H9 (cell line): ENCODE results near the gene RAD17. TPM values are rescaled to one million over a fixed set of nuclear protein-coding genes. Genes with fewer than 3 reads are reported as not detected.

Experiments used
- DNase-seq: peaks from one replicate; pipeline ENCODE4 v3.0.0-alpha.2; 2017
- H2AFZ ChIP-seq: one replicate; pipeline ENCODE4 v1.6.1; 2013; ENCODE audit warnings: mild to moderate bottlenecking, low read length, control low read depth, moderate library complexity
- H2AK5ac ChIP-seq: 2 replicates; pipeline ENCODE4 v1.6.1; 2013; ENCODE audit warnings: low read length, control low read depth, mixed read lengths; ENCODE audit not compliant: insufficient read length
- H2BK120ac ChIP-seq: one replicate; pipeline ENCODE4 v1.6.1; 2013; ENCODE audit warnings: low read depth, mild to moderate bottlenecking, low read length, control low read depth, inconsistent platforms; ENCODE audit not compliant: poor library complexity, severe bottlenecking
- H2BK12ac ChIP-seq: 2 replicates; pipeline ENCODE4 v1.6.1; 2013; ENCODE audit warnings: low read length, control low read depth, mixed read lengths, low read depth; ENCODE audit not compliant: insufficient read length
- H2BK15ac ChIP-seq: 2 replicates; pipeline ENCODE4 v1.6.1; 2013; ENCODE audit warnings: low read depth, low read length, control low read depth
- H2BK20ac ChIP-seq: one replicate; pipeline ENCODE4 v1.6.1; 2013; ENCODE audit warnings: low read depth, mild to moderate bottlenecking, low read length, control low read depth, inconsistent platforms; ENCODE audit not compliant: poor library complexity, severe bottlenecking
- H2BK5ac ChIP-seq: 2 replicates; pipeline ENCODE4 v1.6.1; 2013; ENCODE audit warnings: low read length, control low read depth, mixed read lengths; ENCODE audit not compliant: insufficient read length
- H3K14ac ChIP-seq: 2 replicates; pipeline ENCODE4 v1.6.1; 2013; ENCODE audit warnings: low read length, control low read depth; ENCODE audit not compliant: insufficient read depth
- H3K18ac ChIP-seq: 2 replicates; pipeline ENCODE4 v1.6.1; 2013; ENCODE audit warnings: low read depth, mild to moderate bottlenecking, mixed read lengths, low read length, control low read depth; ENCODE audit not compliant: insufficient read length
- H3K23ac ChIP-seq: 2 replicates; pipeline ENCODE4 v1.6.1; 2013; ENCODE audit warnings: low read length, control low read depth, mixed read lengths, low read depth; ENCODE audit not compliant: insufficient read length
- H3K23me2 ChIP-seq: 2 replicates; pipeline ENCODE4 v1.6.1; 2013; ENCODE audit warnings: low read depth, mild to moderate bottlenecking, mixed read lengths, low read length, control low read depth; ENCODE audit not compliant: insufficient read length, poor library complexity, severe bottlenecking
- H3K27ac ChIP-seq: 2 replicates; pipeline ENCODE4 v1.5.1; 2013; ENCODE audit warnings: low read length, control low read depth, mixed read lengths, low read depth; ENCODE audit not compliant: insufficient read length
- H3K27me3 ChIP-seq: 2 replicates; pipeline ENCODE4 v1.6.1; 2013; ENCODE audit warnings: low read length, control low read depth, inconsistent platforms; ENCODE audit not compliant: insufficient read depth
- H3K4ac ChIP-seq: 2 replicates; pipeline ENCODE4 v1.6.1; 2013; ENCODE audit warnings: low read depth, mild to moderate bottlenecking, control low read depth, inconsistent platforms, low read length, moderate library complexity
- H3K4me1 ChIP-seq: 2 replicates; pipeline ENCODE4 v1.6.1; 2013; ENCODE audit warnings: low read length, control low read depth, inconsistent platforms; ENCODE audit not compliant: insufficient read depth
- H3K4me2 ChIP-seq: 2 replicates; pipeline ENCODE4 v1.6.1; 2013; ENCODE audit warnings: low read length, control low read depth, mixed read lengths; ENCODE audit not compliant: insufficient read length, insufficient read depth
- H3K56ac ChIP-seq: 2 replicates; pipeline ENCODE4 v1.6.1; 2013; ENCODE audit warnings: low read depth, mild to moderate bottlenecking, mixed read lengths, low read length, control low read depth; ENCODE audit not compliant: insufficient read length
- H3K79me1 ChIP-seq: 2 replicates; pipeline ENCODE4 v1.6.1; 2013; ENCODE audit warnings: low read depth, mild to moderate bottlenecking, moderate library complexity, low read length, control low read depth, inconsistent platforms; ENCODE audit not compliant: insufficient read depth, poor library complexity, severe bottlenecking
- H3K79me2 ChIP-seq: 2 replicates; pipeline ENCODE4 v1.6.1; 2013; ENCODE audit warnings: low read length, control low read depth, inconsistent platforms; ENCODE audit not compliant: insufficient read depth
- H3K9ac ChIP-seq: 2 replicates; pipeline ENCODE4 v1.6.1; 2013; ENCODE audit warnings: low read length, control low read depth, mixed read lengths; ENCODE audit not compliant: insufficient read length; ENCODE audit errors: extremely low read depth
- H3K9me3 ChIP-seq: one replicate; pipeline ENCODE4 v1.6.1; 2013; ENCODE audit warnings: low read depth, low read length, inconsistent platforms; ENCODE audit not compliant: control insufficient read depth
- H3T11ph ChIP-seq: one replicate; pipeline ENCODE4 v1.6.1; 2013; ENCODE audit warnings: mild to moderate bottlenecking, low read length, control low read depth, inconsistent platforms
- H4K20me1 ChIP-seq: one replicate; pipeline ENCODE4 v1.6.1; 2013; ENCODE audit not compliant: control insufficient read depth, insufficient read length, insufficient read depth
- H4K5ac ChIP-seq: 2 replicates; pipeline ENCODE4 v1.6.1; 2013; ENCODE audit warnings: low read depth, mild to moderate bottlenecking, mixed read lengths, low read length, control low read depth; ENCODE audit not compliant: insufficient read length
- H4K8ac ChIP-seq: replicated peaks from 2 replicates; pipeline ENCODE4 v1.6.1; 2013; ENCODE audit warnings: low read length, control low read depth, mixed read lengths, low read depth; ENCODE audit not compliant: insufficient read length
- H4K91ac ChIP-seq: 2 replicates; pipeline ENCODE4 v1.6.1; 2013; ENCODE audit warnings: low read depth, mild to moderate bottlenecking, moderate library complexity, mixed read lengths, low read length, control low read depth; ENCODE audit not compliant: insufficient read length
- H3K27ac Mint-ChIP-seq, 3 experiments: 2 replicates in 2 of 3; 3 replicates in 1 of 3; pipeline ENCODE4 v1.8.0; 2020 to 2021; ENCODE audit warnings: mixed read lengths in 3 of 3, mild to moderate bottlenecking in 1 of 3, moderate library complexity in 1 of 3
- H3K27me3 Mint-ChIP-seq: 2 replicates; pipeline ENCODE4 v1.8.0; 2021; ENCODE audit warnings: low read depth, mild to moderate bottlenecking, moderate library complexity, mixed read lengths
- H3K36me3 Mint-ChIP-seq, 3 experiments: 2 replicates in 2 of 3; 3 replicates in 1 of 3; pipeline ENCODE4 v1.8.0; 2020 to 2021; ENCODE audit warnings: low read depth in 3 of 3, mixed read lengths in 3 of 3; ENCODE audit not compliant: insufficient read depth in 1 of 3
- H3K4me1 Mint-ChIP-seq, 2 experiments: 2 replicates each; pipeline ENCODE4 v1.8.0; 2020; ENCODE audit warnings: mixed read lengths in 2 of 2
- H3K4me3 Mint-ChIP-seq, 2 experiments: 2 replicates in 1 of 2; 3 replicates in 1 of 2; pipeline ENCODE4 v1.8.0; 2020 to 2021; ENCODE audit warnings: mild to moderate bottlenecking in 2 of 2, mixed read lengths in 2 of 2, moderate library complexity in 1 of 2
- H3K9me3 Mint-ChIP-seq, 2 experiments: 2 replicates in 1 of 2; 3 replicates in 1 of 2; pipeline ENCODE4 v1.8.0; 2020; ENCODE audit warnings: mild to moderate bottlenecking in 2 of 2, mixed read lengths in 2 of 2, moderate library complexity in 1 of 2
- WGBS: extraction: QIAGEN DNeasy Blood & Tissue Kit; methylation state at CpG from one replicate; pipeline ENCODE4 v1.1.7; 2013; ENCODE audit warnings: missing lambda C conversion rate, low lambda C conversion rate, mixed read lengths; ENCODE audit not compliant: insufficient read length; ENCODE audit errors: extremely low coverage; 5-methylcytosine and 5-hydroxymethylcytosine counted together
- total RNA-seq: library from RNA; stranded (reverse); gene quantifications from 2 replicates; pipeline ENCODE4 v1.2.1, GENCODE V29; 2021
- TF ChIP-seq, protein P1 (sequence below): fragments of 200-600 bp; sonication (generic); conservative IDR thresholded peaks from 3 replicates; pipeline ENCODE4 v1.8.0; 2021; ENCODE audit warnings: antibody characterized with exemption, mild to moderate bottlenecking

Gene RAD17
- total RNA-seq, 1 experiment from 2014 or later: 31.9 TPM

DNA sequence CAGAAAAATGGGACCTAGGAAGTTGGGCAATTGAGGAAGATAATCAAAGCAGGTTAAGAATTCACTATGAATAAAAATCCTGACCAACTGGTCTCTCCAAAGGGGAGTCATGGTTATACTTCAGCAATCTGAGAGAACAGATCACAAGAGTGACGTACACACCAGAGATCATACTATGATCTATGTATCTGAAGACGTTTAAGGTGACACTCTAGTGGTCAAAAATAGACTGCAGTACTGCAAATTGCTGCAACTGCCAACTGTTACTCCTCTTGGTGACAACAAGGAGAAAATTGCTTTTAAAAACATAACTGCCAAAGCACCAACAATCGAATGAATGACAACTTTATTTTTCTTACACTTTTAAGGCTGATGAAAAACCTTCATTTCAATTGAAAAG lies 5.2 kb upstream of the RAD17 start:
- Mint-ChIP-seq H3K4me1 (peaks cover 6 to 12% of the 10 kb centered on the region in 2 experiments), H3K27me3 (no peaks in the 10 kb centered on the region), H3K4me3 (no peak overlapping the region), H3K36me3 (peaks cover 21 to 33% (median 33%) of the 10 kb centered on the region in 3 experiments; a peak in 6 of 7 replicates), H3K9me3 (no peaks in the 10 kb centered on the region), H3K27ac (no peak overlapping the region)
- Histone ChIP-seq H2AK5ac (no peak overlapping the region), H3K23me2 (peaks cover 2% of the 10 kb centered on the region), H3K18ac (no peak overlapping the region), H3K14ac (no peak overlapping the region), H4K8ac (no peak overlapping the region), H2BK5ac (no peak overlapping the region), H4K91ac (no peak overlapping the region), H2AFZ (no peak overlapping the region), H3K4me2 (no peak overlapping the region), H4K5ac (no peak overlapping the region), H3K9me3 (no peaks in the 10 kb centered on the region), H3T11ph (no peak overlapping the region), H2BK12ac (no peak overlapping the region), H3K23ac (no peak overlapping the region), H3K4ac (no peak overlapping the region), H3K79me2 (peaks cover 29% of the 10 kb centered on the region; the same call in 1 of the 2 replicates), H2BK20ac (no peak overlapping the region), H3K79me1 (no peaks in the 10 kb centered on the region), H2BK15ac (no peak overlapping the region), H3K27me3 (no peaks in the 10 kb centered on the region), H3K9ac (no peak overlapping the region), H4K20me1 (peaks cover 3% of the 10 kb centered on the region), H3K4me1 (no peaks in the 10 kb centered on the region), H3K56ac (no peak overlapping the region), H2BK120ac (no peak overlapping the region), H3K27ac (no peak overlapping the region)
- no peak for DNase-seq
- TF ChIP-seq, protein P1, sequence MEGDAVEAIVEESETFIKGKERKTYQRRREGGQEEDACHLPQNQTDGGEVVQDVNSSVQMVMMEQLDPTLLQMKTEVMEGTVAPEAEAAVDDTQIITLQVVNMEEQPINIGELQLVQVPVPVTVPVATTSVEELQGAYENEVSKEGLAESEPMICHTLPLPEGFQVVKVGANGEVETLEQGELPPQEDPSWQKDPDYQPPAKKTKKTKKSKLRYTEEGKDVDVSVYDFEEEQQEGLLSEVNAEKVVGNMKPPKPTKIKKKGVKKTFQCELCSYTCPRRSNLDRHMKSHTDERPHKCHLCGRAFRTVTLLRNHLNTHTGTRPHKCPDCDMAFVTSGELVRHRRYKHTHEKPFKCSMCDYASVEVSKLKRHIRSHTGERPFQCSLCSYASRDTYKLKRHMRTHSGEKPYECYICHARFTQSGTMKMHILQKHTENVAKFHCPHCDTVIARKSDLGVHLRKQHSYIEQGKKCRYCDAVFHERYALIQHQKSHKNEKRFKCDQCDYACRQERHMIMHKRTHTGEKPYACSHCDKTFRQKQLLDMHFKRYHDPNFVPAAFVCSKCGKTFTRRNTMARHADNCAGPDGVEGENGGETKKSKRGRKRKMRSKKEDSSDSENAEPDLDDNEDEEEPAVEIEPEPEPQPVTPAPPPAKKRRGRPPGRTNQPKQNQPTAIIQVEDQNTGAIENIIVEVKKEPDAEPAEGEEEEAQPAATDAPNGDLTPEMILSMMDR: peak; percentile 54; the same call in 2 of the 3 replicates
- no CpG with 5 or more reads among the region's 3 CpGs for WGBS
